KMS-11 (cell line): ENCODE data around the gene VAT1L.

ENCODE experiments used
- H2AFZ ChIP-seq: fragments of 200-600 bp; sonication (generic); 2 replicates; pipeline ENCODE4 v1.6.1; 2016; ENCODE audit warnings: antibody characterized with exemption, mixed run types, low read depth
- H3K27ac ChIP-seq: fragments of 200-600 bp; sonication (generic); 2 replicates; pipeline ENCODE4 v1.6.1; 2016; ENCODE audit warnings: mild to moderate bottlenecking, mixed run types
- H3K27me3 ChIP-seq: fragments of 200-600 bp; sonication (generic); 2 replicates; pipeline ENCODE4 v1.6.1; 2017; ENCODE audit warnings: mild to moderate bottlenecking, low read depth, mixed run types, moderate library complexity; ENCODE audit not compliant: insufficient read depth
- H3K36me3 ChIP-seq: fragments of 200-600 bp; sonication (generic); 2 replicates; pipeline ENCODE4 v1.6.1; 2017; ENCODE audit warnings: mild to moderate bottlenecking, mixed run types; ENCODE audit not compliant: insufficient read depth
- H3K4me1 ChIP-seq: fragments of 200-600 bp; sonication (generic); 2 replicates; pipeline ENCODE4 v1.6.1; 2016; ENCODE audit warnings: mild to moderate bottlenecking, low read depth, mixed run types; ENCODE audit not compliant: poor library complexity, severe bottlenecking
- H3K4me2 ChIP-seq: fragments of 200-600 bp; sonication (generic); 2 replicates; pipeline ENCODE4 v1.7.0; 2016; ENCODE audit warnings: mild to moderate bottlenecking, mixed run types
- H3K4me3 ChIP-seq: fragments of 200-600 bp; sonication (generic); IDR thresholded peaks from 2 replicates; pipeline ENCODE4 v1.6.1; 2017; ENCODE audit warnings: low read depth, low read length, mixed read lengths; ENCODE audit not compliant: insufficient read depth
- H3K79me2 ChIP-seq: fragments of 200-600 bp; sonication (generic); 2 replicates; pipeline ENCODE4 v1.6.1; 2016; ENCODE audit warnings: low read depth, mixed run types; ENCODE audit not compliant: insufficient read depth
- H3K9ac ChIP-seq: fragments of 200-600 bp; sonication (generic); 2 replicates; pipeline ENCODE4 v1.6.1; 2016; ENCODE audit warnings: mild to moderate bottlenecking, mixed run types
- H4K20me1 ChIP-seq: fragments of 200-600 bp; sonication (generic); 2 replicates; pipeline ENCODE4 v1.6.1; 2016; ENCODE audit warnings: mild to moderate bottlenecking, mixed run types; ENCODE audit not compliant: insufficient read depth
- TF ChIP-seq, protein P1 (sequence below): fragments of 200-600 bp; sonication (generic); conservative IDR thresholded peaks from 2 replicates; pipeline ENCODE4 v1.6.1; 2017; ENCODE audit warnings: low read depth, mild to moderate bottlenecking, antibody characterized with exemption, low read length, moderate library complexity, mixed read lengths

VAT1L gene

DNA sequence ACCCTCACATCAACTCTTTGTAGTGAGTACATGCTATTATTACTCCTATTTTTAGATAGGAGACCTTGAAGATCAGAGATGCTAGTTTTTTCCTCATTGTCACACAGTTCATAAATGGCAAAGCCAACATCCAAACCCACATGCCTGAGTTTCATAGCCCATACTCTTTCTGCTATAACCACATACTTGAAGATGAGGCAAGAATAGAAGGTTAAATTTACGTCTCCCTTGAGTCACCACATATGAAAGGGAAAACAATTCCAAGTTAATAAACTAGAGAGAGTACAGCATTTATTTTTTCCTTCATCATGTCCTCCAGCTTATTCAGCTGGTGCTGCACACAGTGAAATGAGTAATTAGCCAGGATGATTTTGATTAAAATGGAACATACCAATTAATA lies 42.4 kb upstream of the VAT1L start:
- no peaks in the 10 kb centered on the region for H3K36me3 ChIP-seq
- no peak overlapping the region for H3K9ac ChIP-seq
- TF ChIP-seq, protein P1, sequence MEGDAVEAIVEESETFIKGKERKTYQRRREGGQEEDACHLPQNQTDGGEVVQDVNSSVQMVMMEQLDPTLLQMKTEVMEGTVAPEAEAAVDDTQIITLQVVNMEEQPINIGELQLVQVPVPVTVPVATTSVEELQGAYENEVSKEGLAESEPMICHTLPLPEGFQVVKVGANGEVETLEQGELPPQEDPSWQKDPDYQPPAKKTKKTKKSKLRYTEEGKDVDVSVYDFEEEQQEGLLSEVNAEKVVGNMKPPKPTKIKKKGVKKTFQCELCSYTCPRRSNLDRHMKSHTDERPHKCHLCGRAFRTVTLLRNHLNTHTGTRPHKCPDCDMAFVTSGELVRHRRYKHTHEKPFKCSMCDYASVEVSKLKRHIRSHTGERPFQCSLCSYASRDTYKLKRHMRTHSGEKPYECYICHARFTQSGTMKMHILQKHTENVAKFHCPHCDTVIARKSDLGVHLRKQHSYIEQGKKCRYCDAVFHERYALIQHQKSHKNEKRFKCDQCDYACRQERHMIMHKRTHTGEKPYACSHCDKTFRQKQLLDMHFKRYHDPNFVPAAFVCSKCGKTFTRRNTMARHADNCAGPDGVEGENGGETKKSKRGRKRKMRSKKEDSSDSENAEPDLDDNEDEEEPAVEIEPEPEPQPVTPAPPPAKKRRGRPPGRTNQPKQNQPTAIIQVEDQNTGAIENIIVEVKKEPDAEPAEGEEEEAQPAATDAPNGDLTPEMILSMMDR, result no peak
- H3K4me3 ChIP-seq, result no peak overlapping the region
- H3K27ac ChIP-seq, result no peak overlapping the region
- H3K27me3 ChIP-seq, result no peaks in the 10 kb centered on the region
- H3K4me2 ChIP-seq, result no peak overlapping the region
- H4K20me1 ChIP-seq, result no peaks in the 10 kb centered on the region
- H2AFZ ChIP-seq, result no peak overlapping the region
- no peaks in the 10 kb centered on the region for H3K4me1 ChIP-seq
- no peaks in the 10 kb centered on the region for H3K79me2 ChIP-seq

DNA sequence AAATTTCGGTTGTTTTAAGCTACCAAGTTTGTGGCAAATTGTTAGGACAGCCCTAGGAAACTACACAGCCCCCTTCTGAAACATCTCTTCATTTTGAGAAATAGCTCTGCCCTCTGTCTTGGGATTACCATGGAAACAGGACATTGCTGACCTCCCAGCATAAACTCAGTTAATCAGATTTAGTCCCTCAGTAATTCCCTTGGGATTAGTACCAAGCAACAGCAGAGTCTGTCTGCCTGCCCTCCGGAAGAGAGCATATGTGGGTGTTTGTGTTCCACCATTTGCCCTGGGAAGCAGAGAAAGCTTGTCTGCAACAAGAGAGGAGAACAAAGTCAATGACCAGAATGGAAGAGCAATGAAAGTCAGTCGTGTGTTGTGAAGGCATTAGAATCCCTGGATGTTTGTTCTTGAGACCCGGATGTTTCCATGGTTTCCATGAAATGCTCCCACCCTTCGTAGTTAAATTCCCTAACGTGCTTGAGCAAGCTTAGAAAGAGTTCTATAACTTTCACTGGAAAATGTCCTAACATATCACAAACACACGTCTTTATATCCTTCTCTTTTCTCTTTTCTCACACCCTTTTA lies 39.9 kb upstream of the VAT1L start:
- Histone ChIP-seq H3K36me3 (no peaks in the 10 kb centered on the region), H3K9ac (no peak overlapping the region), H3K4me3 (no peak overlapping the region), H3K27ac (no peak overlapping the region), H3K4me1 (no peaks in the 10 kb centered on the region), H3K4me2 (no peak overlapping the region), H4K20me1 (no peaks in the 10 kb centered on the region), H2AFZ (no peak overlapping the region), H3K27me3 (no peaks in the 10 kb centered on the region), H3K79me2 (no peaks in the 10 kb centered on the region)
- TF ChIP-seq, protein P1, result no peak

DNA sequence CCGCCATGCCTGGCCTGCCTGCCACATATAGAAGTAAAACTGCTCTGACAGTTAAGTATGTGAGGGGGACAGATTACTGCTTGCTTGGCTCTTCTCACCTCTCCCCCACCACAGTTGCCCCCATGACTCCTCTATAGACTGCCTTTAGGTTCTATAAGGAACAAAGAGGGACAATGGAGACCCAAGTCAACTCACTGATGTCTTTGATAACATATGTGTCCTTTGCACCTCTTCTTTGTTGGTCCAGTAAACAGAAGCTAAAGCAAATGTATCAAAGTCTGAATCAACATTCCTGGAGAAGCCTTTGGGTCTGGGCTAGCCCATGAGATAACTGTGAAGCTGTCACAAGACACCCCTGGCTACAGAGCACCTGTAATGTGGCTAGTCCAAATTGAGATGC lies 38.9 kb upstream of the VAT1L start:
- H3K79me2 ChIP-seq, result no peaks in the 10 kb centered on the region
- no peaks in the 10 kb centered on the region for H3K36me3 ChIP-seq
- no peak overlapping the region for H3K4me2 ChIP-seq
- TF ChIP-seq, protein P1, result no peak
- H2AFZ ChIP-seq, result no peak overlapping the region
- H3K27ac ChIP-seq, result no peak overlapping the region
- H3K4me3 ChIP-seq, result no peak overlapping the region
- no peak overlapping the region for H3K9ac ChIP-seq
- no peaks in the 10 kb centered on the region for H4K20me1 ChIP-seq
- no peaks in the 10 kb centered on the region for H3K4me1 ChIP-seq
- H3K27me3 ChIP-seq, result no peaks in the 10 kb centered on the region

DNA sequence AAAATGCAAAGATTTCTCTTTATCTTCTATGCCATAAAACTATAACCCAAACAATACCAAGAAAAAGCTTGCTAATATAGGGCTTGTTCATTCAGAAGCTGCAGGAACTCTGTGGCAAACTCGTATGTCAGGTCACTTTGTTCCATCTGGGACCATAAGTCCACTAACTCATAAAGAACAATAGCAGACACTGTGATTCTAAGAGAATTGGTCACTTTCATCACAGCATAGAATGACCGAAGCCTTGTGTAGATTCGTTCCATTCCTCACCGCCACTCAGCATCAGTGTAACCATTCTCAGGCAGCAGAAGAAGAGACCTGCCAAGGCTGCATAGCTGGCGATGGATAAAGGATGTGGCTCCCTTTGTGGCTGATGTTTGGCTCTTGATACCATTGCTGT lies 30.3 kb upstream of the VAT1L start:
- Histone ChIP-seq H3K36me3 (no peaks in the 10 kb centered on the region), H3K4me2 (no peak overlapping the region), H3K79me2 (no peaks in the 10 kb centered on the region), H3K4me3 (no peak overlapping the region), H3K27me3 (no peaks in the 10 kb centered on the region), H2AFZ (no peak overlapping the region), H3K9ac (no peak overlapping the region), H4K20me1 (no peaks in the 10 kb centered on the region), H3K4me1 (no peaks in the 10 kb centered on the region), H3K27ac (no peak overlapping the region)
- TF ChIP-seq, protein P1, result no peak

DNA sequence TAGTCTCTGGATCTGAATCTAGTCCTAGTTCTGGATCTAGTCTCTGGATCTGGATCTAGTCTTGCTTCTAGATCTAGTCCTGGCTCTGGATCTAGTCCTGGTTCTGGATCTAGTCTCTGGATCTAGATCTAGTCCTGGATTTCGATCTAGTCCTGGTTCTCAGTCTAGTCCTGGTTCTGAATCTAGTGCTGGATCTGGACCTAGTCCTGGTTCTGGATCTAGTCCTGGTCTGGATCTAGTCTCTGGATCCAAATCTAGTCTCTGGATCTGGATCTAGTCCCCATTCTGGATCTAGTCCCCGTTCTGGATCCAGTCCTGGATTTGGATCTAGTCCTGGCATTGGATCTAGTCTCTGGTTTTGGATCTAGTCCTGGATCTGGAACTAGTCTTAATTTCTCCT lies 29.9 kb upstream of the VAT1L start:
- H3K4me3 ChIP-seq, result no peak overlapping the region
- H3K4me2 ChIP-seq, result no peak overlapping the region

More for the DNA sequence above, 29.9 kb upstream of the VAT1L start:
- Histone ChIP-seq H2AFZ (no peak overlapping the region), H3K79me2 (no peaks in the 10 kb centered on the region), H3K9ac (no peak overlapping the region), H3K27ac (no peak overlapping the region), H3K4me1 (no peaks in the 10 kb centered on the region), H3K36me3 (no peaks in the 10 kb centered on the region), H3K27me3 (no peaks in the 10 kb centered on the region), H4K20me1 (no peaks in the 10 kb centered on the region)
- TF ChIP-seq, protein P1, result no peak
